BLaER1 treated with 17β-estradiol and CSF1 and Interleukin-3, amounts not matched to agents 10 nM and 100 nM (cell line): ENCODE measurements around the gene EFNA3.

Source experiments
- H3K27ac ChIP-seq, 11 experiments: shearing (Covaris generic); formaldehyde crosslinking; 2 replicates each; pipeline ENCODE4 v1.8.1; 2022
- H3K27me3 ChIP-seq, 11 experiments: shearing (Covaris generic); formaldehyde crosslinking; 2 replicates each; pipeline ENCODE4 v1.8.1; 2022
- H3K36me3 ChIP-seq, 11 experiments: shearing (Covaris generic); formaldehyde crosslinking; 2 replicates each; pipeline ENCODE4 v1.8.1; 2022
- H3K4me1 ChIP-seq, 10 experiments: shearing (Covaris generic); formaldehyde crosslinking; 2 replicates each; pipeline ENCODE4 v1.8.1; 2022
- H3K4me2 ChIP-seq, 11 experiments: shearing (Covaris generic); formaldehyde crosslinking; 2 replicates each; pipeline ENCODE4 v1.8.1; 2022
- H3K4me3 ChIP-seq, 10 experiments: shearing (Covaris generic); formaldehyde crosslinking; 2 replicates each; pipeline ENCODE4 v1.8.1; 2022
- H3K9ac ChIP-seq, 11 experiments: shearing (Covaris generic); formaldehyde crosslinking; 2 replicates each; pipeline ENCODE4 v1.8.1; 2022
- H3K9me3 ChIP-seq, 11 experiments: shearing (Covaris generic); formaldehyde crosslinking; replicated peaks in 1 of 11; 2 replicates each; pipeline ENCODE4 v1.8.1; 2022
- H4K20me1 ChIP-seq, 11 experiments: shearing (Covaris generic); formaldehyde crosslinking; 2 replicates each; pipeline ENCODE4 v1.8.1; 2022
- Cebpa-rat ChIP-seq, 11 experiments: shearing (Covaris generic); IDR thresholded peaks; 2 replicates each; pipeline ENCODE4 v1.8.1; 2022

EFNA3 gene

GRCh38 chr1:155037043-155037442, 41.6 kb upstream of the EFNA3 start:
- Histone ChIP-seq H3K9me3 (no peaks in the 10 kb centered on the region), H3K4me2 (peak overlapping the region in 6 of 11 experiments; percentile 15 to 79 (median 57); a peak in 10 of 22 replicates), H3K4me3 (no peak overlapping the region), H4K20me1 (no peaks in the 10 kb centered on the region), H3K36me3 (no peaks in the 10 kb centered on the region), H3K27ac (no peak overlapping the region), H3K9ac (no peak overlapping the region), H3K4me1 (peaks cover 27 to 42% (median 36%) of the 10 kb centered on the region in 10 experiments), H3K27me3 (no peaks in the 10 kb centered on the region)
- no peak for TF ChIP-seq Cebpa-rat (IDR thresholded peaks at IDR 0.05)

GRCh38 chr1:155037851-155038441, 40.7 kb upstream of the EFNA3 start:
- no peaks in the 10 kb centered on the region for H3K9me3 ChIP-seq
- no peak overlapping the region for H3K4me3 ChIP-seq
- no peak overlapping the region for H3K9ac ChIP-seq
- H3K4me2 ChIP-seq = peak overlapping the region in 4 of 11 experiments; percentile 51 to 78 (median 73); a peak in 6 of 22 replicates
- TF ChIP-seq Cebpa-rat (IDR thresholded peaks at IDR 0.05) = no peak
- no peaks in the 10 kb centered on the region for H3K36me3 ChIP-seq
- peaks cover 33 to 51% (median 41%) of the 10 kb centered on the region in 10 experiments for H3K4me1 ChIP-seq
- no peaks in the 10 kb centered on the region for H4K20me1 ChIP-seq
- no peak overlapping the region for H3K27ac ChIP-seq
- H3K27me3 ChIP-seq = no peaks in the 10 kb centered on the region

GRCh38 chr1:155038602-155039307, 39.9 kb upstream of the EFNA3 start:
- Histone ChIP-seq H3K4me1 (peaks cover 33 to 59% (median 50%) of the 10 kb centered on the region in 10 experiments), H3K4me2 (peak overlapping the region; percentile 51 to 78 (median 73)), H3K27ac (no peak overlapping the region), H3K9me3 (no peaks in the 10 kb centered on the region), H3K9ac (0 out of 22 replicates have a peak overlapping the region, but pooled peaks of 1 of the 11 experiments have one; percentile 17), H3K36me3 (no peaks in the 10 kb centered on the region), H4K20me1 (no peaks in the 10 kb centered on the region), H3K27me3 (no peaks in the 10 kb centered on the region; a peak in 1 of 22 replicates), H3K4me3 (no peak overlapping the region)
- TF ChIP-seq Cebpa-rat (IDR thresholded peaks at IDR 0.05) = no peak

- Histone ChIP-seq H3K9me3 (no peaks in the 10 kb centered on the region), H3K4me1 (peaks cover 33 to 64% (median 55%) of the 10 kb centered on the region in 10 experiments), H3K36me3 (no peaks in the 10 kb centered on the region), H3K4me2 (peak overlapping the region; percentile 51 to 78 (median 73)), H3K27me3 (no peaks in the 10 kb centered on the region; a peak in 1 of 22 replicates), H3K27ac (no peak overlapping the region), H3K9ac (0 out of 22 replicates have a peak overlapping the region, but pooled peaks of 1 of the 11 experiments have one; percentile 17), H4K20me1 (no peaks in the 10 kb centered on the region), H3K4me3 (no peak overlapping the region)
- TF ChIP-seq Cebpa-rat (IDR thresholded peaks at IDR 0.05) = no peak
Measured at GRCh38 chr1:155039308-155039669, 39.3 kb upstream of the EFNA3 start.

GRCh38 chr1:155040358-155041093, 38.1 kb upstream of the EFNA3 start:
- H3K4me2 ChIP-seq = peak overlapping the region in 6 of 11 experiments; percentile 25 to 66 (median 61); a peak in 9 of 22 replicates
- TF ChIP-seq Cebpa-rat (IDR thresholded peaks at IDR 0.05) = no peak

GRCh38 chr1:155042789-155043188, 35.8 kb upstream of the EFNA3 start:
- Histone ChIP-seq H3K9me3 (no peaks in the 10 kb centered on the region), H3K4me3 (no peak overlapping the region)

More at GRCh38 chr1:155040358-155041093, 38.1 kb upstream of the EFNA3 start:
- no peak overlapping the region for H3K27ac ChIP-seq
- H3K9me3 ChIP-seq = no peaks in the 10 kb centered on the region
- no peak overlapping the region for H3K4me3 ChIP-seq
- H3K9ac ChIP-seq = no peak overlapping the region
- no peaks in the 10 kb centered on the region; a peak in 1 of 22 replicates for H3K27me3 ChIP-seq
- H3K4me1 ChIP-seq = peaks cover 42 to 76% (median 67%) of the 10 kb centered on the region in 10 experiments
- H4K20me1 ChIP-seq = no peaks in the 10 kb centered on the region
- H3K36me3 ChIP-seq = no peaks in the 10 kb centered on the region

GRCh38 chr1:155043301-155043702, 35.3 kb upstream of the EFNA3 start:
- H3K36me3 ChIP-seq = no peaks in the 10 kb centered on the region
- no peak for TF ChIP-seq Cebpa-rat (IDR thresholded peaks at IDR 0.05)
- no peaks in the 10 kb centered on the region for H3K9me3 ChIP-seq
- H3K27me3 ChIP-seq = no peaks in the 10 kb centered on the region; a peak in 1 of 22 replicates
- H3K9ac ChIP-seq = peak overlapping the region in 1 of 11 experiments; percentile 4; a peak in 1 of 22 replicates
- no peak overlapping the region for H3K27ac ChIP-seq
- H4K20me1 ChIP-seq = no peaks in the 10 kb centered on the region
- H3K4me2 ChIP-seq = peak overlapping the region in 9 of 11 experiments; percentile 21 to 66 (median 57); a peak in 16 of 22 replicates
- peaks cover 22 to 67% (median 61%) of the 10 kb centered on the region in 10 experiments for H3K4me1 ChIP-seq
- H3K4me3 ChIP-seq = no peak overlapping the region

More at GRCh38 chr1:155042789-155043188, 35.8 kb upstream of the EFNA3 start:
- Histone ChIP-seq H3K4me2 (peak overlapping the region in 9 of 11 experiments; percentile 21 to 66 (median 57); a peak in 15 of 22 replicates), H3K36me3 (no peaks in the 10 kb centered on the region), H3K4me1 (peaks cover 22 to 71% (median 62%) of the 10 kb centered on the region in 10 experiments), H3K27me3 (no peaks in the 10 kb centered on the region; a peak in 1 of 22 replicates), H3K27ac (no peak overlapping the region), H4K20me1 (no peaks in the 10 kb centered on the region), H3K9ac (peak overlapping the region in 1 of 11 experiments; percentile 4; a peak in 1 of 22 replicates)
- no peak for TF ChIP-seq Cebpa-rat (IDR thresholded peaks at IDR 0.05)

GRCh38 chr1:155043793-155044192, 34.8 kb upstream of the EFNA3 start:
- no peaks in the 10 kb centered on the region; a peak in 1 of 22 replicates for H3K27me3 ChIP-seq
- H3K27ac ChIP-seq = no peak overlapping the region
- no peaks in the 10 kb centered on the region for H3K9me3 ChIP-seq
- no peak overlapping the region for H3K4me3 ChIP-seq
- no peak for TF ChIP-seq Cebpa-rat (IDR thresholded peaks at IDR 0.05)
- no peaks in the 10 kb centered on the region for H4K20me1 ChIP-seq
- no peak overlapping the region; a peak in 1 of 22 replicates for H3K9ac ChIP-seq
- peak overlapping the region in 9 of 11 experiments; percentile 21 to 66 (median 57); a peak in 16 of 22 replicates for H3K4me2 ChIP-seq
- peaks cover 18 to 62% (median 56%) of the 10 kb centered on the region in 10 experiments for H3K4me1 ChIP-seq
- no peaks in the 10 kb centered on the region for H3K36me3 ChIP-seq
